H9 (cell line): ENCODE results near the gene OR10V1. TPM values are rescaled to one million over a fixed set of nuclear protein-coding genes. Genes with fewer than 3 reads are reported as not detected.

Experiments
- DNase-seq: peaks from one replicate; pipeline ENCODE4 v3.0.0-alpha.2; 2017
- H2AFZ ChIP-seq: one replicate; pipeline ENCODE4 v1.6.1; 2013; ENCODE audit warnings: mild to moderate bottlenecking, low read length, control low read depth, moderate library complexity
- H2AK5ac ChIP-seq: 2 replicates; pipeline ENCODE4 v1.6.1; 2013; ENCODE audit warnings: low read length, control low read depth, mixed read lengths; ENCODE audit not compliant: insufficient read length
- H2BK120ac ChIP-seq: one replicate; pipeline ENCODE4 v1.6.1; 2013; ENCODE audit warnings: low read depth, mild to moderate bottlenecking, low read length, control low read depth, inconsistent platforms; ENCODE audit not compliant: poor library complexity, severe bottlenecking
- H2BK12ac ChIP-seq: 2 replicates; pipeline ENCODE4 v1.6.1; 2013; ENCODE audit warnings: low read length, control low read depth, mixed read lengths, low read depth; ENCODE audit not compliant: insufficient read length
- H2BK15ac ChIP-seq: 2 replicates; pipeline ENCODE4 v1.6.1; 2013; ENCODE audit warnings: low read depth, low read length, control low read depth
- H2BK20ac ChIP-seq: one replicate; pipeline ENCODE4 v1.6.1; 2013; ENCODE audit warnings: low read depth, mild to moderate bottlenecking, low read length, control low read depth, inconsistent platforms; ENCODE audit not compliant: poor library complexity, severe bottlenecking
- H2BK5ac ChIP-seq: 2 replicates; pipeline ENCODE4 v1.6.1; 2013; ENCODE audit warnings: low read length, control low read depth, mixed read lengths; ENCODE audit not compliant: insufficient read length
- H3K14ac ChIP-seq: 2 replicates; pipeline ENCODE4 v1.6.1; 2013; ENCODE audit warnings: low read length, control low read depth; ENCODE audit not compliant: insufficient read depth
- H3K18ac ChIP-seq: 2 replicates; pipeline ENCODE4 v1.6.1; 2013; ENCODE audit warnings: low read depth, mild to moderate bottlenecking, mixed read lengths, low read length, control low read depth; ENCODE audit not compliant: insufficient read length
- H3K23ac ChIP-seq: 2 replicates; pipeline ENCODE4 v1.6.1; 2013; ENCODE audit warnings: low read length, control low read depth, mixed read lengths, low read depth; ENCODE audit not compliant: insufficient read length
- H3K23me2 ChIP-seq: 2 replicates; pipeline ENCODE4 v1.6.1; 2013; ENCODE audit warnings: low read depth, mild to moderate bottlenecking, mixed read lengths, low read length, control low read depth; ENCODE audit not compliant: insufficient read length, poor library complexity, severe bottlenecking
- H3K27ac ChIP-seq: 2 replicates; pipeline ENCODE4 v1.5.1; 2013; ENCODE audit warnings: low read length, control low read depth, mixed read lengths, low read depth; ENCODE audit not compliant: insufficient read length
- H3K27me3 ChIP-seq: 2 replicates; pipeline ENCODE4 v1.6.1; 2013; ENCODE audit warnings: low read length, control low read depth, inconsistent platforms; ENCODE audit not compliant: insufficient read depth
- H3K4ac ChIP-seq: 2 replicates; pipeline ENCODE4 v1.6.1; 2013; ENCODE audit warnings: low read depth, mild to moderate bottlenecking, control low read depth, inconsistent platforms, low read length, moderate library complexity
- H3K4me1 ChIP-seq: 2 replicates; pipeline ENCODE4 v1.6.1; 2013; ENCODE audit warnings: low read length, control low read depth, inconsistent platforms; ENCODE audit not compliant: insufficient read depth
- H3K4me2 ChIP-seq: 2 replicates; pipeline ENCODE4 v1.6.1; 2013; ENCODE audit warnings: low read length, control low read depth, mixed read lengths; ENCODE audit not compliant: insufficient read length, insufficient read depth
- H3K56ac ChIP-seq: 2 replicates; pipeline ENCODE4 v1.6.1; 2013; ENCODE audit warnings: low read depth, mild to moderate bottlenecking, mixed read lengths, low read length, control low read depth; ENCODE audit not compliant: insufficient read length
- H3K79me1 ChIP-seq: 2 replicates; pipeline ENCODE4 v1.6.1; 2013; ENCODE audit warnings: low read depth, mild to moderate bottlenecking, moderate library complexity, low read length, control low read depth, inconsistent platforms; ENCODE audit not compliant: insufficient read depth, poor library complexity, severe bottlenecking
- H3K79me2 ChIP-seq: 2 replicates; pipeline ENCODE4 v1.6.1; 2013; ENCODE audit warnings: low read length, control low read depth, inconsistent platforms; ENCODE audit not compliant: insufficient read depth
- H3K9ac ChIP-seq: 2 replicates; pipeline ENCODE4 v1.6.1; 2013; ENCODE audit warnings: low read length, control low read depth, mixed read lengths; ENCODE audit not compliant: insufficient read length; ENCODE audit errors: extremely low read depth
- H3K9me3 ChIP-seq: one replicate; pipeline ENCODE4 v1.6.1; 2013; ENCODE audit warnings: low read depth, low read length, inconsistent platforms; ENCODE audit not compliant: control insufficient read depth
- H3T11ph ChIP-seq: one replicate; pipeline ENCODE4 v1.6.1; 2013; ENCODE audit warnings: mild to moderate bottlenecking, low read length, control low read depth, inconsistent platforms
- H4K20me1 ChIP-seq: one replicate; pipeline ENCODE4 v1.6.1; 2013; ENCODE audit not compliant: control insufficient read depth, insufficient read length, insufficient read depth
- H4K5ac ChIP-seq: 2 replicates; pipeline ENCODE4 v1.6.1; 2013; ENCODE audit warnings: low read depth, mild to moderate bottlenecking, mixed read lengths, low read length, control low read depth; ENCODE audit not compliant: insufficient read length
- H4K8ac ChIP-seq: replicated peaks from 2 replicates; pipeline ENCODE4 v1.6.1; 2013; ENCODE audit warnings: low read length, control low read depth, mixed read lengths, low read depth; ENCODE audit not compliant: insufficient read length
- H4K91ac ChIP-seq: 2 replicates; pipeline ENCODE4 v1.6.1; 2013; ENCODE audit warnings: low read depth, mild to moderate bottlenecking, moderate library complexity, mixed read lengths, low read length, control low read depth; ENCODE audit not compliant: insufficient read length
- H3K27ac Mint-ChIP-seq, 3 experiments: 2 replicates in 2 of 3; 3 replicates in 1 of 3; pipeline ENCODE4 v1.8.0; 2020 to 2021; ENCODE audit warnings: mixed read lengths in 3 of 3, mild to moderate bottlenecking in 1 of 3, moderate library complexity in 1 of 3
- H3K27me3 Mint-ChIP-seq: 2 replicates; pipeline ENCODE4 v1.8.0; 2021; ENCODE audit warnings: low read depth, mild to moderate bottlenecking, moderate library complexity, mixed read lengths
- H3K36me3 Mint-ChIP-seq, 3 experiments: 2 replicates in 2 of 3; 3 replicates in 1 of 3; pipeline ENCODE4 v1.8.0; 2020 to 2021; ENCODE audit warnings: low read depth in 3 of 3, mixed read lengths in 3 of 3; ENCODE audit not compliant: insufficient read depth in 1 of 3
- H3K4me1 Mint-ChIP-seq, 2 experiments: 2 replicates each; pipeline ENCODE4 v1.8.0; 2020; ENCODE audit warnings: mixed read lengths in 2 of 2
- H3K4me3 Mint-ChIP-seq, 2 experiments: 2 replicates in 1 of 2; 3 replicates in 1 of 2; pipeline ENCODE4 v1.8.0; 2020 to 2021; ENCODE audit warnings: mild to moderate bottlenecking in 2 of 2, mixed read lengths in 2 of 2, moderate library complexity in 1 of 2
- H3K9me3 Mint-ChIP-seq, 2 experiments: 2 replicates in 1 of 2; 3 replicates in 1 of 2; pipeline ENCODE4 v1.8.0; 2020; ENCODE audit warnings: mild to moderate bottlenecking in 2 of 2, mixed read lengths in 2 of 2, moderate library complexity in 1 of 2
- WGBS: extraction: QIAGEN DNeasy Blood & Tissue Kit; methylation state at CpG from one replicate; pipeline ENCODE4 v1.1.7; 2013; ENCODE audit warnings: missing lambda C conversion rate, low lambda C conversion rate, mixed read lengths; ENCODE audit not compliant: insufficient read length; ENCODE audit errors: extremely low coverage; 5-methylcytosine and 5-hydroxymethylcytosine counted together
- total RNA-seq: library from RNA; stranded (reverse); gene quantifications from 2 replicates; pipeline ENCODE4 v1.2.1, GENCODE V29; 2021
- TF ChIP-seq, protein P1 (sequence below): fragments of 200-600 bp; sonication (generic); conservative IDR thresholded peaks from 3 replicates; pipeline ENCODE4 v1.8.0; 2021; ENCODE audit warnings: antibody characterized with exemption, mild to moderate bottlenecking

The OR10V1 gene
- total RNA-seq, 1 experiment from 2014 or later: not detected

DNA sequence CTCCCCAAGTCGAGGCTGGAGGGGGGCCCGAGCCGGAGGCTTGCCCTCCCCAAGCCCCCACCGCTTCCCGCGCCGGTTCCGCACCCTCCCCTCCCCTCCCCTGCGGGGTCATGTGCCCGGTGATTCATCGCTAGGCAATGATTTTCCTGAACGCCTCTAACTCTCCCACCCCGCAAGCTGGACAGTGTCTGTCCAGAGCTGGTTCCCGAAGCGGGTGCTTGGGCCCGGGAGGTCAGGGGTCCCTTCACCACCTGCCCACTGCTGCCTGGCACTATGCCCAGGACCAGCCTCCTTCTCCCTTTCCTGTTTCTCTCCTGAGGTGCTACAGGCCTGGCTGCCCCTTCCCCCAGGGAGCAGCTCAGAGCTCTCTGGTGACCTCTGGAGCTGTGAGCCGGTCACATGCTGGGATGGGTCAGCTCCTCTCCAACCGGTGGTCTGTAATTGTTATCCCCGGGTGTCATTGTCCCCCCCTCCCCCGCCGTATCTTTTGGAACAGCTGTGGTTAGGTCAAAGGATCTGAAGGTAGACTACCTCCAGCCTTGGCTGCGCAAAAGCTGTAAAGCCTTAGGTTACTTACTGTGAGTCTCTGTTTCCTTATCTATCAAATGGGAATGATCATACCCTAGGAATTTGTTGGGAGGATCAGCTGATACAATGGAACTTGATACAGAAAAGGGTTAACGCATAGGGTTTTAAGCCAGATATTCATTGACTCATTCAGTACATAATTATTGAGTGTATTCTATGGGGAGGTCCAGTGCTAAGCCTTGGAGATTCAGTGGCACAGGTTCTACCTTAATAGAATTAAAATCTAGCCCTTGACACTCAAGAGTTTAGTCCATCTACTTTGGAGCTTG is 42.3 kb upstream of the OR10V1 start:
- Histone ChIP-seq H3K18ac (no peak overlapping the region), H3K23ac (no peak overlapping the region), H3K56ac (no peak overlapping the region), H3T11ph (no peak overlapping the region), H2AFZ (no peak overlapping the region), H4K5ac (no peak overlapping the region), H3K79me1 (peaks cover 8% of the 10 kb centered on the region), H2BK12ac (no peak overlapping the region), H4K8ac (no peak overlapping the region), H3K23me2 (peaks cover 19% of the 10 kb centered on the region), H3K27ac (no peak overlapping the region), H2BK5ac (no peak overlapping the region), H3K27me3 (no peaks in the 10 kb centered on the region), H2BK20ac (no peak overlapping the region), H2BK120ac (no peak overlapping the region), H2BK15ac (no peak overlapping the region), H4K91ac (no peak overlapping the region), H3K14ac (peak overlapping the region; percentile 52; the same call in 1 of the 2 replicates), H3K9ac (peak overlapping the region; percentile 66), H3K9me3 (no peaks in the 10 kb centered on the region), H2AK5ac (no peak overlapping the region), H4K20me1 (no peaks in the 10 kb centered on the region), H3K4me2 (peak overlapping the region; percentile 85), H3K79me2 (peaks cover 25% of the 10 kb centered on the region; the same call in 1 of the 2 replicates), H3K4ac (no peak overlapping the region), H3K4me1 (0 out of 2 replicates have a peak, but pooled peaks cover 4% of the 10 kb centered on the region)
- Mint-ChIP-seq H3K27ac (peak overlapping the region in 2 of 3 experiments; percentile 93 to 97; a peak in 5 of 7 replicates), H3K36me3 (peaks cover 2 to 13% (median 7%) of the 10 kb centered on the region in 3 experiments; a peak in 5 of 7 replicates), H3K4me1 (peaks cover 35 to 39% of the 10 kb centered on the region in 2 experiments), H3K9me3 (no peaks in the 10 kb centered on the region; a peak in 1 of 5 replicates), H3K4me3 (peak overlapping the region; percentile 92 to 96), H3K27me3 (peaks cover 6% of the 10 kb centered on the region)
- WGBS: no CpG with 5 or more reads among the region's 23 CpGs
- TF ChIP-seq, protein P1, sequence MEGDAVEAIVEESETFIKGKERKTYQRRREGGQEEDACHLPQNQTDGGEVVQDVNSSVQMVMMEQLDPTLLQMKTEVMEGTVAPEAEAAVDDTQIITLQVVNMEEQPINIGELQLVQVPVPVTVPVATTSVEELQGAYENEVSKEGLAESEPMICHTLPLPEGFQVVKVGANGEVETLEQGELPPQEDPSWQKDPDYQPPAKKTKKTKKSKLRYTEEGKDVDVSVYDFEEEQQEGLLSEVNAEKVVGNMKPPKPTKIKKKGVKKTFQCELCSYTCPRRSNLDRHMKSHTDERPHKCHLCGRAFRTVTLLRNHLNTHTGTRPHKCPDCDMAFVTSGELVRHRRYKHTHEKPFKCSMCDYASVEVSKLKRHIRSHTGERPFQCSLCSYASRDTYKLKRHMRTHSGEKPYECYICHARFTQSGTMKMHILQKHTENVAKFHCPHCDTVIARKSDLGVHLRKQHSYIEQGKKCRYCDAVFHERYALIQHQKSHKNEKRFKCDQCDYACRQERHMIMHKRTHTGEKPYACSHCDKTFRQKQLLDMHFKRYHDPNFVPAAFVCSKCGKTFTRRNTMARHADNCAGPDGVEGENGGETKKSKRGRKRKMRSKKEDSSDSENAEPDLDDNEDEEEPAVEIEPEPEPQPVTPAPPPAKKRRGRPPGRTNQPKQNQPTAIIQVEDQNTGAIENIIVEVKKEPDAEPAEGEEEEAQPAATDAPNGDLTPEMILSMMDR: peak; percentile 24; the same call in 1 of the 3 replicates
- DNase-seq: peak; percentile 71
